Central memory CD8-positive, alpha-beta T cell (primary cell): ENCODE data around the gene EEPD1.

Source experiments
- ATAC-seq: fragments of 150-1000 bp; cut with Tn5 transposase; replicated peaks from 2 replicates; pipeline ENCODE4 v1.10.0; 2022; ENCODE audit warnings: mild to moderate bottlenecking, moderate FRiP score, moderate number of reproducible peaks; ENCODE audit not compliant: poor library complexity, severe bottlenecking; ENCODE audit errors: extremely low read depth
- DNase-seq, 2 donors: peaks; one replicate each; pipeline ENCODE4 v3.0.0; 2021; ENCODE audit warnings: low spot score in 2 of 2
- H3K27ac Mint-ChIP-seq: one replicate; pipeline ENCODE4 v1.8.0; 2022; ENCODE audit warnings: low read depth, mild to moderate bottlenecking, moderate library complexity, mixed read lengths
- H3K27me3 Mint-ChIP-seq: one replicate; pipeline ENCODE4 v1.8.0; 2022; ENCODE audit warnings: mixed read lengths
- H3K36me3 Mint-ChIP-seq: one replicate; pipeline ENCODE4 v1.8.0; 2022; ENCODE audit warnings: mild to moderate bottlenecking, moderate library complexity, mixed read lengths; ENCODE audit not compliant: insufficient read depth
- H3K4me1 Mint-ChIP-seq: one replicate; pipeline ENCODE4 v1.8.0; 2022; ENCODE audit warnings: mixed read lengths
- H3K4me3 Mint-ChIP-seq: one replicate; pipeline ENCODE4 v1.8.0; 2022; ENCODE audit warnings: mild to moderate bottlenecking, moderate library complexity, mixed read lengths
- H3K9me3 Mint-ChIP-seq: one replicate; pipeline ENCODE4 v1.8.0; 2022; ENCODE audit warnings: mixed read lengths

Gene EEPD1

GRCh38 chr7:36175886-36176285 is 22.8 kb downstream of the EEPD1 start:
- H3K36me3 Mint-ChIP-seq = no peaks in the 10 kb centered on the region
- no peaks in the 10 kb centered on the region for H3K27me3 Mint-ChIP-seq
- peaks cover 6% of the 10 kb centered on the region for H3K4me1 Mint-ChIP-seq
- no peak for DNase-seq
- no peak overlapping the region for H3K27ac Mint-ChIP-seq
- no peaks in the 10 kb centered on the region for H3K9me3 Mint-ChIP-seq
- ATAC-seq = no peak
- H3K4me3 Mint-ChIP-seq = no peak overlapping the region

- Mint-ChIP-seq H3K27ac (no peak overlapping the region), H3K27me3 (no peaks in the 10 kb centered on the region), H3K4me3 (no peak overlapping the region), H3K9me3 (no peaks in the 10 kb centered on the region), H3K4me1 (peaks cover 2% of the 10 kb centered on the region), H3K36me3 (no peaks in the 10 kb centered on the region)
- ATAC-seq (no peak), DNase-seq (no peak)
These were observed 23.6 kb downstream of the EEPD1 start for GRCh38 chr7:36176697-36177096.

GRCh38 chr7:36180121-36180520 is 27.1 kb downstream of the EEPD1 start:
- Mint-ChIP-seq H3K27ac (no peak overlapping the region), H3K4me3 (no peak overlapping the region), H3K27me3 (no peaks in the 10 kb centered on the region), H3K4me1 (no peaks in the 10 kb centered on the region), H3K36me3 (no peaks in the 10 kb centered on the region), H3K9me3 (no peaks in the 10 kb centered on the region)
- no peak for ATAC-seq
- DNase-seq = no peak

- H3K27me3 Mint-ChIP-seq = peaks cover 9% of the 10 kb centered on the region
- DNase-seq = no peak
- no peaks in the 10 kb centered on the region for H3K4me1 Mint-ChIP-seq
- no peak overlapping the region for H3K4me3 Mint-ChIP-seq
- no peak overlapping the region for H3K27ac Mint-ChIP-seq
- no peak for ATAC-seq
- no peaks in the 10 kb centered on the region for H3K9me3 Mint-ChIP-seq
- H3K36me3 Mint-ChIP-seq = peaks cover 1% of the 10 kb centered on the region
These were observed 28.6 kb downstream of the EEPD1 start for GRCh38 chr7:36181668-36182067.

- no peak for ATAC-seq
- H3K9me3 Mint-ChIP-seq = no peaks in the 10 kb centered on the region
These were observed 30.0 kb downstream of the EEPD1 start for GRCh38 chr7:36182854-36183604.

GRCh38 chr7:36185092-36185491 is 32.0 kb downstream of the EEPD1 start:
- peaks cover 1% of the 10 kb centered on the region for H3K36me3 Mint-ChIP-seq
- ATAC-seq (no peak), DNase-seq (no peak)
- no peak overlapping the region for H3K27ac Mint-ChIP-seq
- H3K27me3 Mint-ChIP-seq = peaks cover 9% of the 10 kb centered on the region
- no peak overlapping the region for H3K4me3 Mint-ChIP-seq
- H3K4me1 Mint-ChIP-seq = no peaks in the 10 kb centered on the region
- H3K9me3 Mint-ChIP-seq = no peaks in the 10 kb centered on the region

More at GRCh38 chr7:36182854-36183604, 30.0 kb downstream of the EEPD1 start:
- peaks cover 9% of the 10 kb centered on the region for H3K27me3 Mint-ChIP-seq
- H3K4me3 Mint-ChIP-seq = no peak overlapping the region
- peaks cover 1% of the 10 kb centered on the region for H3K36me3 Mint-ChIP-seq
- no peak for DNase-seq
- no peaks in the 10 kb centered on the region for H3K4me1 Mint-ChIP-seq
- no peak overlapping the region for H3K27ac Mint-ChIP-seq

GRCh38 chr7:36185756-36186155 is 32.7 kb downstream of the EEPD1 start:
- H3K27me3 Mint-ChIP-seq = peaks cover 9% of the 10 kb centered on the region
- H3K27ac Mint-ChIP-seq = no peak overlapping the region
- H3K4me3 Mint-ChIP-seq = no peak overlapping the region
- ATAC-seq (no peak), DNase-seq (no peak)
- H3K4me1 Mint-ChIP-seq = no peaks in the 10 kb centered on the region
- H3K9me3 Mint-ChIP-seq = no peaks in the 10 kb centered on the region
- H3K36me3 Mint-ChIP-seq = peaks cover 1% of the 10 kb centered on the region

- Mint-ChIP-seq H3K27ac (no peak overlapping the region), H3K4me3 (no peak overlapping the region), H3K27me3 (peaks cover 9% of the 10 kb centered on the region), H3K9me3 (no peaks in the 10 kb centered on the region), H3K4me1 (no peaks in the 10 kb centered on the region), H3K36me3 (peaks cover 1% of the 10 kb centered on the region)
- DNase-seq (no peak), ATAC-seq (no peak)
These were observed 33.5 kb downstream of the EEPD1 start for GRCh38 chr7:36186359-36187121.

- no peaks in the 10 kb centered on the region for H3K4me1 Mint-ChIP-seq
These were observed 35.2 kb downstream of the EEPD1 start for GRCh38 chr7:36188266-36188665.

GRCh38 chr7:36188906-36189305 is 35.9 kb downstream of the EEPD1 start:
- Mint-ChIP-seq H3K4me1 (no peaks in the 10 kb centered on the region), H3K9me3 (no peaks in the 10 kb centered on the region)
- no peak for ATAC-seq

More at GRCh38 chr7:36188266-36188665, 35.2 kb downstream of the EEPD1 start:
- Mint-ChIP-seq H3K9me3 (no peaks in the 10 kb centered on the region), H3K27ac (no peak overlapping the region), H3K27me3 (peaks cover 15% of the 10 kb centered on the region), H3K4me3 (no peak overlapping the region), H3K36me3 (peaks cover 1% of the 10 kb centered on the region)
- DNase-seq (no peak), ATAC-seq (no peak)

GRCh38 chr7:36190447-36191291 is 37.6 kb downstream of the EEPD1 start:
- no peak for DNase-seq
- ATAC-seq = no peak
- Mint-ChIP-seq H3K36me3 (no peaks in the 10 kb centered on the region), H3K9me3 (no peaks in the 10 kb centered on the region), H3K4me3 (no peak overlapping the region), H3K27me3 (peaks cover 15% of the 10 kb centered on the region), H3K27ac (no peak overlapping the region), H3K4me1 (no peaks in the 10 kb centered on the region)

More at GRCh38 chr7:36188906-36189305, 35.9 kb downstream of the EEPD1 start:
- Mint-ChIP-seq H3K4me3 (no peak overlapping the region), H3K27ac (no peak overlapping the region), H3K27me3 (peaks cover 15% of the 10 kb centered on the region), H3K36me3 (peaks cover 1% of the 10 kb centered on the region)
- no peak for DNase-seq

- no peak overlapping the region for H3K4me3 Mint-ChIP-seq
- no peak for DNase-seq
- H3K27ac Mint-ChIP-seq = no peak overlapping the region
These were observed 38.4 kb downstream of the EEPD1 start for GRCh38 chr7:36191292-36191920.

More at GRCh38 chr7:36191292-36191920, 38.4 kb downstream of the EEPD1 start:
- no peaks in the 10 kb centered on the region for H3K4me1 Mint-ChIP-seq
- no peaks in the 10 kb centered on the region for H3K9me3 Mint-ChIP-seq
- H3K27me3 Mint-ChIP-seq = peaks cover 8% of the 10 kb centered on the region
- H3K36me3 Mint-ChIP-seq = no peaks in the 10 kb centered on the region
- ATAC-seq = no peak
